ENCODE results near the gene YPEL1. TPM values are rescaled to one million over a fixed set of nuclear protein-coding genes. Genes with fewer than 3 reads are reported as not detected.

Gene YPEL1
- total RNA-seq, 1 donor from 2014 or later, result 11.5 TPM

DNA sequence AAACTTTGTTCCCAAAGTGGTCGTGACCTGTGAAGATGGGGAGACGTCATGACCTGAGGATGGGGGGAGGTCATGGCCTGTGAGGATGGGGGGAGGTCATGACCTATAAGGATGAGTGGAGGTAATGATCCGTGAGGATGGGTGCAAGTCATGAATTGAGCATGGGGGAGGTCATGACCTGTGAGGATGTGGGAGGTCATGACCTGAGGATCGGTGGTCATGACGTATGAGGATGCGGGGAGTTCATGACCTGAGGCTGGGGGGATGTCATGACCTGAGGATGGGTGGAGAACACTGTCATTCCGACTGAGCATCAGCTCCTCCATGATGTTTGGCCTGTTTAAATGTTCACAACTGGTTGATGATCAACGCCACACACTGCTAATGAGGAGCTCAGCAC, 25.9 kb downstream of the YPEL1 start:
- H3K27me3 Mint-ChIP-seq (ENCODE audit: unreplicated experiment), result no peaks in the 10 kb centered on the region
- TF ChIP-seq, protein P1, sequence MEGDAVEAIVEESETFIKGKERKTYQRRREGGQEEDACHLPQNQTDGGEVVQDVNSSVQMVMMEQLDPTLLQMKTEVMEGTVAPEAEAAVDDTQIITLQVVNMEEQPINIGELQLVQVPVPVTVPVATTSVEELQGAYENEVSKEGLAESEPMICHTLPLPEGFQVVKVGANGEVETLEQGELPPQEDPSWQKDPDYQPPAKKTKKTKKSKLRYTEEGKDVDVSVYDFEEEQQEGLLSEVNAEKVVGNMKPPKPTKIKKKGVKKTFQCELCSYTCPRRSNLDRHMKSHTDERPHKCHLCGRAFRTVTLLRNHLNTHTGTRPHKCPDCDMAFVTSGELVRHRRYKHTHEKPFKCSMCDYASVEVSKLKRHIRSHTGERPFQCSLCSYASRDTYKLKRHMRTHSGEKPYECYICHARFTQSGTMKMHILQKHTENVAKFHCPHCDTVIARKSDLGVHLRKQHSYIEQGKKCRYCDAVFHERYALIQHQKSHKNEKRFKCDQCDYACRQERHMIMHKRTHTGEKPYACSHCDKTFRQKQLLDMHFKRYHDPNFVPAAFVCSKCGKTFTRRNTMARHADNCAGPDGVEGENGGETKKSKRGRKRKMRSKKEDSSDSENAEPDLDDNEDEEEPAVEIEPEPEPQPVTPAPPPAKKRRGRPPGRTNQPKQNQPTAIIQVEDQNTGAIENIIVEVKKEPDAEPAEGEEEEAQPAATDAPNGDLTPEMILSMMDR (IDR thresholded peaks at IDR 0.05; ENCODE audit: unreplicated experiment), result no peak

DNA sequence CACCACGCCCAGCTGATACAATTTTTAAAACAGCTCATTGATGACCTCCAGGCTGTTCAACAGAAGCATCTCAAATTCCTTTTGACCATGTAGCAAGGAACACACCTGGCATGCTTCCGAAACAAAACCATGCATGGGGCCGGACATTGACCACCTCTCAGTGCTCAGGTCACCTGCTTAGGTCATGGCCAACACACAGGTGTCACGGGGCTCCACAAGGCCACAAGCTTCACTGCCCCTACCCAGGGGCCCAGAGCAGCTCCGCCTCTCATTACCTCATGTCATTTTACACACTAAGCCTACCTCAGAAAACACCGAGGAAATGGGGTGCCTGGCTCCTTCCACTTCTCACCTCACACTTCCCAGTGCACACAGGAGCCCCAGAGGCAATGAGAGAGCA, 26.6 kb downstream of the YPEL1 start:
- Mint-ChIP-seq H3K27ac (ENCODE audit: unreplicated experiment) (no peak overlapping the region), H3K9me3 (ENCODE audit: unreplicated experiment) (no peaks in the 10 kb centered on the region)

More for the DNA sequence above, 25.9 kb downstream of the YPEL1 start:
- Mint-ChIP-seq H3K4me3 (ENCODE audit: unreplicated experiment) (peak overlapping the region; percentile 6), H3K9me3 (ENCODE audit: unreplicated experiment) (no peaks in the 10 kb centered on the region), H3K4me1 (ENCODE audit: unreplicated experiment) (peaks cover 11% of the 10 kb centered on the region), H3K36me3 (ENCODE audit: low read depth, unreplicated experiment) (peaks cover 9% of the 10 kb centered on the region), H3K27ac (ENCODE audit: unreplicated experiment) (no peak overlapping the region)
- DNase-seq (ENCODE audit: low spot score), result no peak

DNA sequence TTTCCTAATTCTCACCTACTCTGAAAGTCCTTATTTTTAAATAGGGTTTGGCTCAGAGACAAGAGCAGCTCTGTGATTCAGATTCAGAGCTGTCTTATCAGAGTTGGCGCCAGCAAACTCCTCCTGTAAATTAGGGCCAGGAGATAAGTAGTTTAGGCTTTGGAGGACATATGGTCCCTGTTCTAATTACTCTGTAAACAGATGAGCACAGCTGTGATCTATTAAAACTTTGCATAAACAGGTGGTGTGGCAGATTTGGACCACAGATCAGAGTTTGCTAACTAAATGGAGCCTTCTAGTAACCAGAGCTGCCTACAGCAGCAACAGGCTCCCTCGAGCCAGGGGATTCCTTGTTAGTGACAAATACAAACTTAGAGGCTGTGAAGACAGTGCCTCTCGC, 27.9 kb downstream of the YPEL1 start:
- Mint-ChIP-seq H3K9me3 (ENCODE audit: unreplicated experiment) (no peaks in the 10 kb centered on the region), H3K36me3 (ENCODE audit: low read depth, unreplicated experiment) (peaks cover 9% of the 10 kb centered on the region), H3K4me1 (ENCODE audit: unreplicated experiment) (no peaks in the 10 kb centered on the region), H3K4me3 (ENCODE audit: unreplicated experiment) (no peak overlapping the region), H3K27ac (ENCODE audit: unreplicated experiment) (no peak overlapping the region), H3K27me3 (ENCODE audit: unreplicated experiment) (no peaks in the 10 kb centered on the region)
- DNase-seq (ENCODE audit: low spot score), result no peak
- TF ChIP-seq, protein P1 (IDR thresholded peaks at IDR 0.05; ENCODE audit: unreplicated experiment), result no peak

More for the DNA sequence above, 26.6 kb downstream of the YPEL1 start:
- H3K36me3 Mint-ChIP-seq (ENCODE audit: low read depth, unreplicated experiment), result peaks cover 9% of the 10 kb centered on the region
- TF ChIP-seq, protein P1 (IDR thresholded peaks at IDR 0.05; ENCODE audit: unreplicated experiment), result no peak
- no peak overlapping the region for H3K4me3 Mint-ChIP-seq (ENCODE audit: unreplicated experiment)
- no peak for DNase-seq (ENCODE audit: low spot score)
- H3K27me3 Mint-ChIP-seq (ENCODE audit: unreplicated experiment), result no peaks in the 10 kb centered on the region
- peaks cover 11% of the 10 kb centered on the region for H3K4me1 Mint-ChIP-seq (ENCODE audit: unreplicated experiment)

DNA sequence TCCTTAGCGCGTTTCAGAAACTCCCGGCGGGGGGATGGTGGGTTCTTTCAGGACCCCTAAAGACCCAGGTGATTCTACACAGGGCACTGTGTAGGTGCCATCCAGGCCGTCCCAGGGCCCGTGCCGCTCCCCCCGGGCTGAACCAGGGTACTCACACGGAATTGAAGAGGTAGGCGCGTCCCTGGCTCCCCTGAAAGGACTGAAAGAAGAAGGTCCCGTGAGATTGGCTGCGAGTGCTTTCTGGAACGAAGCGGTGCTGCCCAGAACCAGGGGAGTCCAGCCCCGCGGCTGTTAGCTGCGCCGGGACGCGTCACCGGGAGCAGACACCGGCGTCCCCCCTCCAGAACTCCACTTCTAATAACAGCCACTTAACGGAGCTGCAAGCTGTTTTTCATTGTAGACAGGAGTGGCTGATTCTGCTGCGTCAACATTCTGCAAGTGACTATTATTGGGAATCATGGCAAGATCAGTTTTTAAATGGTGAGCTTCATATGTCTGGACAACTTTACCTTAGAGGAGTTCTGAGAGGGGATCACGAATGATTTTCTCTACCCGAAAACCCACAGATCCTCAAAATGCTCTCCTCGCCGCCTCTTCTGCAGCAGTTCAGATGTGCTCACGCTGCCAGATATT, 31.8 kb downstream of the YPEL1 start:
- no peak overlapping the region for H3K4me3 Mint-ChIP-seq (ENCODE audit: unreplicated experiment)
- TF ChIP-seq, protein P1 (IDR thresholded peaks at IDR 0.05; ENCODE audit: unreplicated experiment), result no peak
- no peak for DNase-seq (ENCODE audit: low spot score)
- H3K27me3 Mint-ChIP-seq (ENCODE audit: unreplicated experiment), result peaks cover 4% of the 10 kb centered on the region
- no peaks in the 10 kb centered on the region for H3K9me3 Mint-ChIP-seq (ENCODE audit: unreplicated experiment)
- H3K36me3 Mint-ChIP-seq (ENCODE audit: low read depth, unreplicated experiment), result peaks cover 8% of the 10 kb centered on the region
- peaks cover 10% of the 10 kb centered on the region for H3K4me1 Mint-ChIP-seq (ENCODE audit: unreplicated experiment)
- no peak overlapping the region for H3K27ac Mint-ChIP-seq (ENCODE audit: unreplicated experiment)
